Effector CD4-positive, alpha-beta T cell (primary cell): ENCODE measurements around the gene RIT2.
"Not testable (repeated sequence)": the region's sequence is repeated elsewhere in the genome, so short reads cannot be mapped to it uniquely, and the experiment has no call there.

ENCODE experiments used
- DNase-seq: peaks from one replicate; pipeline ENCODE4 v3.0.0-alpha.2; 2020

Gene RIT2

DNA sequence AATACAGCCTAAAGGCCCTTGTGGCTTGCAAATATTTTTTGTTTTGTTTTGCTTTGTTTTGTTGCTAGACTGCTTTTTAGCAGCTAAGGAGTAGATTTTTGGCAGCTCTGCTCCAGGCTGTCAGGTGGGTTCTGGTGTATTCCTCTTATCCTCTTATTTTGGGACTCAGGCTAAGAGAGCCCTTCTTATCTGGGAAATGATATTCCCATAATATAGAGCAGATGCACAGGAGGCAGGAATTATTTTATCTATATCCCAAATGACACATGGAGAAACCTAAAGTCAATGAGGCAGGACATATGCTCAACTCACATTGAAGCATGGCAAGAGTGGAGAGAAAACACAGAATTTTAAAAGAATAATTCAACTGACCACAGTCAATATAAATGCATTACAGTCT lies 369.6 kb downstream of the RIT2 start:
- no peak for DNase-seq

DNA sequence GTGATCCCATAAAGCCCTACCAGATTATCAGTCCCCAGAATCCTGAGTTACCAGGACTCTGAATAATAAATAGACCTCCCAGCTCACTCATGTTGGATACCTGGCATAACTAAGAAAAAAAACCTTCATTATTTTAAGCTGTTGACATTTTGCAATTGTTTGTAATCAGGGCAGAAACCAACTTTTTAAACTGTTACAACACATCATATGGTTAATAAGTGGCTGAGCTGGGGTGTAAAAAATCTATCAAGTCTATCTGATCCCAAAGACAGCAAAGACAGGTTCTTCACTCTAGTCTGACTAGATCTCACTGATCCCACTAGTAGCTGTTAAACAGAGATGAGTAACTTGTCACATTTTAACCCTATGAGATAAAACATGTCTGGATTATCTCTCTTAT lies 370.3 kb downstream of the RIT2 start:
- no peak for DNase-seq

DNA sequence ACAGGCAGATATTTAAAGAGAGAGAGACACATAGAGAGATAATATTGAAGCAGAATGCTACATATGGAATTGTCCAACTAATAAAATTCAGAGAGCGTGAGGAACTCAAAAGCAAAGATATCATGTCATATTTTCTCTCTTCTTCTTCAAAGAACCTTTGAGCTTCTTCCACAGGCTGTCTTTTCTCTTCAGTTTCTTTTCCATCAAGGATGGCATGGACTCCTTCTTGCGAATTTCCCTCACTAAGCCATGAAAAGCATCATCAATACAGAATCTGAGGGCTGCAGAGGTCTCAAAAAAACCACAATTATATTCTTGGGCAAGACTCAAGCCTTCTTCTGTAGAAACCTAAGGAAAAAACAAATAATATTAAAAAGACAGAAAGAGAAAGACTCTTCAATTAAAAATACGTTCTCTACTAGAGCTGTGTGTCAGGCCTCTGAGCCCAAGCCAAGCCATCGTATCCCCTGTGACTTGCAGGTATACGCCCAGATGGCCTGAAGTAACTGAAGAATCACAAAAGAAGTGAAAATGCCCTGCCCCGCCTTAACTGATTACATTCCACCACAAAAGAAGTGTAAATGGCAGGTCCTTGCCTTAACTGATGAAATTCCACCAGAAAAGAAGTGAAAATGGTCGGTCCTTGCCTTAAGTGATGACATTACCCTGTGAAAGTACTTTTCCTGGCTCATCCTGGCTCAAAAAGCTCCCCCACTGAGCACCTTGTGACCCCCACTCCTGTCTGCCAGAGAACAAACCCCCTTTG lies 371.9 kb downstream of the RIT2 start:
- no peak for DNase-seq

DNA sequence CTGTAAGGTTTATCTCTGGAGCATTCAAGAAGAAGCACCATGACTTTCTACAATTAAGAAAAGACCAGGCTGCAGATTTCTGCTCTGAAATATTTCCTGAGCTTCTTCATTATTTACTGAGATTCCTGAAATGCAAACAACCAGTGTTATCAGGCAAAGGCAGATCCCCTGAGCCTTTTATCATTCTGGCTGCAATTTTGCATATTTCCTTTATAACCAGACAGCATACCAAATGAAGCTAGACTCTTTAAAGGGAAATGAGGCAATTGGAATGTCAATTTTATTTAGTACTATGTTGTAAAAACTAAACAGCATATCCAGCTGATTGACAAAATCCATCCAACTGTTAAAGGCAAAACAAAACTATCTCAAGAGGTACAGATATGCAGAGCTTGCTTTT lies 372.5 kb downstream of the RIT2 start:
- no peak for DNase-seq

DNA sequence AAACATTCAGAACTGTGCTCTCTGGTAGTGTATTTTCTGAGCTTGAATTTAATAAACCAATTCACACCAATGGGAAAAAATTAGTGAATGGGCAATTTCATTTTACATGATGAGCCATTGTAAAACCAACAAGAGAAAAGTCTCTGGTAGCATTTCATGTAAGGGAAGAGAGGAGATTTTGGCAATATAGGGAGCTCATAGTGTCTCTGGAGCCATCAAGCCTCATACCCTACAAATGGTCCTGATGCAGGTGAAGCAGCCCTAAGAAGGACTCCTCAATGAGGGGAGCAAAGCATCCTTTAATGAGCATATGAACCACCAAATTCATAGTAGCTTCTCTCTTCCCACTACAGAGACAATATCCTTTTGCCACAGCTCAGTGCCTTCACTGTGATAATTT lies 373.0 kb downstream of the RIT2 start:
- no peak for DNase-seq

DNA sequence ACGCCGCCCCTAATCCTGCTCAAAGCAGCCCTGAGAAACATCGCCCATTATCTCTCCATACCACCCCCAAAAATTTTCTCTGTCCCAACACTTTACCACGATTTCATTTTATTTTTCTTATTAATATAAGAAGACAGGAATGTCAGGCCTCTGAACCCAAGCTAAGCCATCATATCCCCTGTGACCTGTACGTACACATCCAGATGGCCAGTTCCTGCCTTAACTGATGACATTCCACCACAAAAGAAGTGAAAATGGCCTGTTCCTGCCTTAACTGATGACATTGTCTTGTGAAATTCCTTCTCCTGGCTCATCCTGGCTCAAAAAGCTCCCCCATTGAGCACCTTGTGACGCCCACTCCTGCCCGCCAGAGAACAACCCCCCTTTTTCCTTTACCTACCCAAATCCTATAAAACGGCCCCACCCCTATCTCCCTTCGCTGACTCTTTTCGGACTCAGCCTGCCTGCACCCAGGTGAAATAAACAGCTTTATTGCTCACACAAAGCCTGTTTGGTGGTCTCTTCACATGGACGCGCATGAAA lies 373.6 kb downstream of the RIT2 start:
- not testable (repeated sequence) for DNase-seq

DNA sequence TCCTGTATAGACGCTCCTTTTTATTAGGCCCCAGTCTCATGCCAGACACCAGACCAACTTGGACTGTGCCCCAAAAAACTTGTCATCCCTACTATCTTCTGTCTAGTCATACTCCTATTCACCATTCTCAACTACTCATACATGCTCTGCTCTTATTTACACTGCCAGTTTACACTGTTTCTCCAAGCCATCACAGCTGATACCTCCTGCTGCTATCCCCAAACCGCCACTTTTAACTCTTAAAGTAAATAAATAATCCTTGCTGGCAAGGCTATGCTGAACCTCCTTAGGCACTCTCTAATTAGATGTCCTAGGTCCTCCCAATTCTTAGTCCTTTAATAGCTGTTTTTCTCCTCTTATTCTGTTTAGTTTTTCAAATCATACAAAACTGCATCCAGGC lies 374.2 kb downstream of the RIT2 start:
- DNase-seq = not testable (repeated sequence)

DNA sequence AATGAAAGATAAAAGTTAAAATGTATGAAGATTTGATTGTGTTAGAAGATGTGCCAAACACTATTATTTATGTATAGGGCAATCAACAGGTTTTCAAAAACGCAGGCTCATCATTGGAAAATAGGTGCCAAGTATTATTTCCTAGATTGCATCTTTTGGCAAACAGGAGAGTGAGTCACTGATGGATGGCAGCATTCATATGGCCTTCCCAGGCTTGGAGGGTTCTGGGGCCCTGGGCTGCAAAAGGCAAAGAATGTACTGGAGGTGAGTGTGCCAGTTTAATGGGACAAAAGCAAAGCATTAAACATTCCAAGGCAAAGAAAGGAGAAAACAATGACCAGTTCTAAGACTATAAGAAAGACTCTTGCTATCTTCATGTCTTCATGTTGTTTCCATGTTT lies 379.4 kb downstream of the RIT2 start:
- no peak for DNase-seq

DNA sequence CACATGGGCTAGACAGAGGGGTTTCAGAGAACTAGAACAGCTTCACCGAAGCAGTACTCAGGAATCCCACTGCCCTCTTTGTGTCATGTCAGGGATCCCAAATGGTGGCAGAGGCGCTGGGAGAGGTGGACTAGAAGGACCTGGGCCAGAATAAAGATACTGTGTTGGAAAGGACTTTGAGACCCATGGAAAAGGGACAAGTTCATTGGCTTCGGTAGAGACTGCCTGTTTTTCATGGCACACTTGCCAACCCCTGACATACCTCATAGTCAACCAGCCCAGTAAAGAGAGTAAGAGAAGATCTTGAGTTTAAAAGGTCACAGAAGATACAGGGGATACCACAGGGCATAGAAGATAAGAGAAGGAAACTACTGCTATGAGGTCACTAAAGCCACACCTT lies 381.0 kb downstream of the RIT2 start:
- no peak for DNase-seq

DNA sequence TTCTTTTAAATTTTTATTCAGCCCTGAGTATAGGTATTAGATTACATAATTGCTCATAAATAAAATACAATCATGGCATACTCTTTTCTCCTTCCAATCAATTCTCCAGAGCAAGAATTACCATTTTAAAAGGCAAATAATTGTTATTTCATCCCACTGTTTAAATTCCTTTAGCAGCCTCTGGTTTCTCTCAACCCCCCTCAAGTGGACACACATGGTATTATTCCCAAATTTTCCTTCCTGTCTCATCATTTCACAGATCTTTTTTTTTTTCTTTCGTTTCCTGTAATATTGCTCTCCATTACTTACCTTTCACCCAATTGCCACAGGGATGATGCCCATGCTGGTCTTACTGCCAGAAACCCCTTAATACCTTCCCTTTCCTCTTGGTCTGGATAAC lies 385.2 kb downstream of the RIT2 start:
- no peak for DNase-seq

DNA sequence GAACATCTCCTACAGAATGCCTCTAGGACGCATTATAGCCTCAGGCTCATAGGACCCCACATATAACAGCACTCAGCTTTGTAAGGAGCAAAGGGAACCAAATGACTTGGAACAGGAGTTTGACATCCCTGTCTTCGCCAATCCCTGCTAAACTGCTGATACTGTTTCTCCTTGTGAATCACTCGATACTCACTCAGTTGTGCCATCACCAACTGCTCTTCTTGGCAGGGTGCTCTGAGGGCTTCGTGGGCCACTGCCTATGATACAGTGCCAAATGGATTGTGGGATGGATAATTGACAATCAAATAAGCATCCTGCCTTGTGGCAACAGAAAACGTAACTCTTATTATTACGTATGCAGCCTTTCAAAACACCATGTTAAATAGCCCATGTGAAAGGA lies 396.3 kb downstream of the RIT2 start:
- no peak for DNase-seq

DNA sequence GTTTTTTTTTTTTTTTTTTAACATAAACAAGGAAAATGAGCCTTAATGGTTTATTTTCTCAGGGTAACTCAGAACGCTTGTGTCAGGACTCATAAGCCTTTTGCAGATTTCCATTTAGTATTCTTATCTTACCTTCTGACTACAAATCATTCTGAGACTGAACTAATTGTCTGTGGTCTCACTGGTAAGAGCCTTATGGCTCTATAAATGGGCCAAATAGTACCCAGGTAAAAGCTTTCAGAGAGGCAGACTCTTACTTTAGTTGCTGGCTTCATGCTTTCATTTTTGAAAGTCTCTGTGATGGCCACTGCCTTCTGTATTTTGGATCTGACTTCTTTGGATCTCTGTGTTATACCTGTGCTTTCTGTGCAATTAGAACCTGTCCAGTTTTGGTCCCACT lies 403.4 kb downstream of the RIT2 start:
- no peak for DNase-seq

DNA sequence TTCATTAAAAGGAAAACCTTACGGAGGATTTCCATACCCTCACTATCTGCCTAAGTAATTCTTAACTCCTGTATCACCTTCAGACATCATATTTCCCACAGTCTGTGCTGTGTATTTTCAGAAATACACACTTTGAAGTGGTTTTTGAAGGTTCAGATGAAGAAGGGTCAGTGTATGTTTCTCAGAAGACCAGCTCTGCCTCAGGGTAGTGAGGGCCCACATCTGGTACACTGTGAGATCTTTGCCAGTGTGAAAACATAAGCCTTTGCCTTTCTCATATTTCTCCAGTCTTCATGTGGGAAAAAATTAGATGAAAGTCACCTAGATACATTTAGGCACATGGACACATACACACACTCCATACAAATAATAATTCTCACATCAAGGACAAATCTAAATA lies 408.4 kb downstream of the RIT2 start:
- DNase-seq = no peak

DNA sequence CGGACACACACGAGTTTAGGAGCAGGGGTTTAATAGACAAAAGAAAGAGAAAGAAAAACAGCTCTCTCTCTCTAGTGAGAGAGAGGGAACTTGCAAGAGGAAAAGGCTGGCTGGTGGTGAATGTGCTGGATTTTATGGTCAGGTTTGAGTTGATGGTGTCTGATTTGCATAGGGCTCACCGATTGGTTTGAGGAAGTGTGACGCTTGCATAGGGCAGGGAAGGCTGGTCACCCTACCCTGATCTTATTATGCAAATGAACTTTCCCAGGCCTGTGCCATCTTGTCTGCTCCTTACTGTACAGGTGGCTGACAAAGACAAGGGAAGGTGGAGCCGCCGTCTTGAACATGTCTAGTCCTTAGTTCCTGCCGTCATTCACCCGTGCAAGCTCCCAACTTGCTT lies 408.9 kb downstream of the RIT2 start:
- DNase-seq = no peak

DNA sequence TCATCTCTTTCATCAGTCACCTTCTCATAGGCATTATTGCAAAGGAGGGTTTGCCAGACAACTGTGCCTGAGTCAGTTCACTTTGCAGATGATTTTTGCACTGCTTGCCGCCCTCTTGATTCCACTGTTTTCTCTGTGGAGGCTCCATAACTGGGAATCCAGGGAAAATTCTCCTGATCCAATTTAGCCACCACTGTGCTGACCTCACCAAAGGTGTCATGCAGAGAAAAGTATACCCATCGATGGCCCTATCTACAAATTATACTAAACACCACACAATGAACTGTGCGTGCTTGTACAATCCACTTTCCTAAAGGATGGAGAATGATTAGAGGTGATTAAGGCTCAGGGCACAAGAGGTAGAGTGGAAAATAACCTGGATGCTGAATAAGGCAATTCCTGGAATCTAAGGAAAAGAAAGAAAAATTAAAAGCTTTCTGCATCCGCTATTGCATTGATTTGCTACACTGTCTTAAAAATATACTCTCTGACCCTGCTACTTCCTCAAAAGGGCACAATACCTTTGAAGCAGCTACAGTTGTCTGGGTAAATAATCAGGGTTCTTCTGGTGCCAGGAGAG lies 409.4 kb downstream of the RIT2 start:
- no peak for DNase-seq
